ENCODE data around the gene E2F2.
"Not testable (repeated sequence)": the region's sequence is repeated elsewhere in the genome, so short reads cannot be mapped to it uniquely, and the experiment has no call there.

The E2F2 gene

DNA sequence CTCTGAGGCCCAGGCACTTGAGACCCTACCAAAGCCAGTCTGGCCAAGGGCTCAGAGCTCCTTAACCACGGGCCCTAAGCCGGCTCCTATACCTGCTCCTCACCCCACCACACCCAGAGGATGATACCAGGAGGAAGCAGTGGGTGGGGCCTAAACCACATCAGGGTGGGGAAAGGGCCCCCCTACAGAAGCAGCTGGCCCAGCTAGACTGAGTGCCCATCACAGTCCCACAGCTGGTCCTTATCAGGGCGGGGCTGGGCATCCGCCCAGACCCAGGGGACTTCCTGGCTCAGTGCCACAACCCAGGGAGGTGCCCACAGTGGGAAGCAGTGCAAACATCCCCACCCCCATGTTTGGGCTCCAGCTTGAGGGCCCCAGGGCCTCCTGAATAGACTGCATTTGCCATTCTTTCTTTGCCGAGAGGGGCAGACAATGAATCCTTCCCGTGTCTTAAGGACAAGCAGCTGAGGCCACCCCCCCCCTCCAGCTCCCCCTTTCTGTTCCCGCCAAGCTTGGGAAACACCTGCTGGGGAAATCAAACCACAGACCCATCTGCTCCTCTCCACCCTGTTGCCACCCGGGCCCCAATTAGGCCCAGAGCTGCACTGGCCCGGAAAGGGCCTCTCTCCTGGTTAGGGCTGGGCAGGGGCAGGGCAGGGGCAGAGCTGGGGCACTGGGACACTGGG lies 6.2 kb downstream of the E2F2 start:
- no peak for DNase-seq (ENCODE audit: low read depth in 2 of 2)

- DNase-seq (ENCODE audit: low read depth in 2 of 2) = no peak
Measured at GRCh38 chr1:23524163-23524562, 6.9 kb downstream of the E2F2 start.

DNA sequence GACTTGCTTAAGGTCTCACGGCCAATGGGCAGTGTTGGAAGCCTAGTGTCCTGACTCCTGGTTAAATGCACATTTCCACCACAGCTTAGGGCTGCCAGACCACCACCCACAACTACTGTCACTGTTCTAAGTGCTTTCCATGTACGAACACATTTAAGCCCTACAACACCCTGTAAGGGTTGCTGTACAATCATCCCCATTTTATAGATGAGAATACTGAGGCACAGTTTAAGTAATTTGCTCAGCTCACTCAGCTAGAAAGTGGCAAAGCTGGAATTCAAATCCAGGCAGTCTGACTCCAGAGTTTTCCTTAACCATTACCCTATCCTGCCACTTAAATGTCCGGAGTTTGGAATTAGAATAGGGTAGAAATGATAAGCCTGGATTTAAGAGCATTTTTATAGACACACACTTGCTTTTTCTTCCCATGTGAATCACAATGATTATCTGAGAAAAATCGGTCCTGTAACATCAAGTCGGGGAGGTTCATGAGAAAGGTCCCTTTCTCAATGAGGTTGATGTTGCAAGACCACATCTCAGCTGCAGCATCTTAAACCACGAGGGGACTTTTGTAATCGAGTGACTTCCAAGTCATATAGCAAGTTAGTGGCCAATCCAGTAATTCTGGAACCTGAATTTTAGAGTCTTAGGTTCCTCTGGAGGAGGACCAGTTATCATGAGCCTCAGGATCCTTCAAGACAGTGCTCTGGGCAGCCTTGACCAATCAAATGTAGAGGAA lies 8.6 kb downstream of the E2F2 start:
- DNase-seq (ENCODE audit: low read depth in 2 of 2) = no peak

DNA sequence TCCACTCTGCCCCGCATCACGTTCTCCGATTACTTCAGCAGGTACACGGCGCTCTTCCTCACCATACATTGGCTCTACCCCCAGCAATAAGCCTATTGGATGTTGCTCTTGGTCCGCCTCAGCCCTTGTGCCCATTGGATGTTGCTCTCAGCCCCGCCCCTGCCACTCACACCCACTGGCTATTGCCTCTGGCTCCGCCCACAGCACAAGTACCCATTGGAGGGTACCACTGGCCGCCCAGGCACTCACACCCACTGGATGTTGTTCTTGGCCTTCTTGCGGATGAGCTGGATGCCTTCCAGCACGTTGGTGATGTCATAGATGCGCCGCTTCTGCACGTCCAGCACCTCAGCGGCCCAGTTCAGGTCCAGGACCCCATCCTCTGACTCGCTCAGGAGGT lies 9.4 kb downstream of the E2F2 start:
- DNase-seq (ENCODE audit: low read depth in 2 of 2) = no peak

DNA sequence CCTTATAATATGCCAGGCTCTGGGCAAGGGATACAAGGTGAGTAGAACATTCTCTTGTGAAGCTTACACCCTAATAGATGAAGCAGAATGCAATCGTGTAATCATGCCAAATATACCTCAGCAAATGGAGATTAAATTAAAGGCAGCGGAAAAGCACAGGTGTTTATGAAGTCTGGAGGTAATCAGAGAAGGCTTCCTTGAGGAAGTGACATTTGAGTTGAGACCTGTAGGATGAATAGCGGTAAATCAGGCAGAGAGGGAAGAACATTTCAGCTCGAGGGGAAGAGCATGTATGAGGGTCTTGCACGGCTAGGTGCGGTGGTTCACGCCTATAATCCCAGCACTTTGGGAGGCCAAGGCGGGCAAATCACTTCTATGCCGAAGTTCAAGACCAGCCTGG lies 13.5 kb downstream of the E2F2 start:
- no peak for DNase-seq (ENCODE audit: low read depth in 2 of 2)

DNA sequence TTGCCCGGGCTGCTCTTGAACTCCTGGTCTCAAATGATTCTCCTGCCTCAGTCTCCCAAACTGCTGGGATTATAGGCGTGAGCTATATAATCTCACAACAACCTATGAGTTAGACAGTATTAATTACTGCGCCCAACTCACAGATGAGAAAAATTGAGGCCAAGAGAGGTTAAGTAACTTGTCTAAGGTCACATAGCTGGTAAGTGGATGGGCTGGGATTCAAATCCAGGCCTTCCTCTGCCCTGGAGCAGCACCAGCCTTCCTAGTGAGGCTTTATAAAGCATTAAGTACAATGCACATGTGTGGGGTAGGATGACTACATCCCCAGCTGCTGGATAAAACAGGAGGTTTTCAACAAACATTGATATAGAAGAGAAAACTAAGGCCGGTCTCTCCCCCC lies 15.1 kb downstream of the E2F2 start:
- DNase-seq (ENCODE audit: low read depth in 2 of 2) = no peak

GRCh38 chr1:23514111-23514679 lies 16.8 kb downstream of the E2F2 start:
- DNase-seq (ENCODE audit: low read depth in 2 of 2) = no peak

DNA sequence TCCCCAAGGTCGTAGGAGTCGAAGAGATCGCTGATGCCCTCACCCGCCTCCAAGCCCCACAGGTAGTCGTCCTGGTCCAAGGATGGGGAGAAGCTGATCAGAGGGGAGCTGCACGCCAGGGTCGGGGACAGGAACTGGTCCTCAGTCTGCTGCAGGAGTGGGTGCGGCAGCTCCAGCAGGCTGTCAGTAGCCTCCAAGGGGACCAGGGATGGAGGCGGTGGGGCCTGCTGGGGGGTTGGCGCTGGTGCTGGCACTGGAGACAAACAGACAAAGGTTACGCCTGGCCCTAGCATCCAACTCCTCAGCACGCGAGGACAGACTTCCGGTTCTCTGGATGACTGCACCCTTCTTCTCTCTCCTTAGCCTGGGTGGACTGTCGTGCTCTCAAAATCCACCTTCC lies 21.1 kb downstream of the E2F2 start:
- DNase-seq (ENCODE audit: low read depth in 2 of 2) = no peak

GRCh38 chr1:23506376-23507107 lies 24.5 kb downstream of the E2F2 start:
- DNase-seq (ENCODE audit: low read depth in 2 of 2) = no peak

DNA sequence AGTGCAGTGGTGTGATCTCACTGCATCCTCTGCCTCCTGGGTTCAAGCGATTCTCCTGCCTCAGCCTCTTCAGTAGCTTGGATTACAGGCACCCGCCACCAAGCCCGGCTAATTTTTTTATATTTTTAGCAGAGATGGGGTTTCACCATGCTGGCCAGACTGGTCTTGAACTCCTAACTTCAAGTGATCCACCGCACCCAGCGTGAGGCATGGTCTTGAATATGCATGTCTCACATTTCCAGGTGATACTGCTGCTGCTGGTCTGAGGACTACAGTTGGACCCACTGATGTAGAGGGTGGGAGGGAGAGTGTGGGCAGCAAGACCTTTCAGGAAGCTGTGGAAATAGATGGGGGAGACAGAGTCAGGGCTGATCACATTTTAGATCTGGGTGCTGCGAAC lies 25.2 kb downstream of the E2F2 start:
- no peak for DNase-seq (ENCODE audit: low read depth in 2 of 2)

- not testable (repeated sequence) for DNase-seq (ENCODE audit: low read depth in 2 of 2)
Measured at GRCh38 chr1:23504156-23504555, 26.9 kb downstream of the E2F2 start.

DNA sequence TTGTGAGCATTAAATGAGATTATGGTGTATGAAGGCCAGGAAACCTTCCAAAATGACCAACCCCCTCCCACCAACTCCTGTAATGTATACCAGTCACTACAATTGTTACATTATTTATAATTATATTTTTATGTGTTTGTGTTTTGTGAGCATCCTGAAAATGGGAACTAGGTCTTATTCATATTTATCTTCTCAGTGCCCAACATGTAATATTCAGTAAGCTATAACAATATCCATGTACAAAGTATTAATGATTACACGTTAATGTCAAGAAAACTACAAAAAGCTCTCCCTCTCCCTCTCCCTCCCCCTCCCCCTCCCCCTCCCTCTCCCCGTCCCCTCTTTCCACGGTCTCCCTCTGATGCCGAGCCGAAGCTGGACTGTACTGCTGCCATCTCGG lies 28.1 kb downstream of the E2F2 start:
- no peak for DNase-seq (ENCODE audit: low read depth in 2 of 2)

DNA sequence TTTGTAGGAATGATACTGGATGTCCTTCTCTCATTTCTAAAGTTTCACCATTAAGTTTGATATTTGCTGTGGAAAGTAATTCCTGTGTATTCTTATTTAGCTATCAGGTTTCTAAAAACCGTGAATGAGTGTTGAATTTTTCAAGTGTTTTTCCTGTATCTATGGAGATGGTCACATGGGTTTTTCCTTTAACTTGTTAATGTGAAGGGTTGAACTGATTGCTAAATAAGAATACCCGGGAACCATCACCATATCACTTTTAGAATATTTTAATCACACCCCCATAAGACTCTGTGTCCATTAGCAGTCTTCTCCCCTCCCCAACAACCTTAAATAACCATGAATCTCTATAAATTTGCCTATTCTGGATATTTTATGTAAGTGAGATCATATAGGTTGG lies 30.6 kb downstream of the E2F2 start:
- no peak for DNase-seq (ENCODE audit: low read depth in 2 of 2)

GRCh38 chr1:23497777-23498439 lies 33.1 kb downstream of the E2F2 start:
- DNase-seq (ENCODE audit: low read depth in 2 of 2) = no peak

- no peak for DNase-seq (ENCODE audit: low read depth in 2 of 2)
Measured at GRCh38 chr1:23496490-23497181, 34.4 kb downstream of the E2F2 start.

DNA sequence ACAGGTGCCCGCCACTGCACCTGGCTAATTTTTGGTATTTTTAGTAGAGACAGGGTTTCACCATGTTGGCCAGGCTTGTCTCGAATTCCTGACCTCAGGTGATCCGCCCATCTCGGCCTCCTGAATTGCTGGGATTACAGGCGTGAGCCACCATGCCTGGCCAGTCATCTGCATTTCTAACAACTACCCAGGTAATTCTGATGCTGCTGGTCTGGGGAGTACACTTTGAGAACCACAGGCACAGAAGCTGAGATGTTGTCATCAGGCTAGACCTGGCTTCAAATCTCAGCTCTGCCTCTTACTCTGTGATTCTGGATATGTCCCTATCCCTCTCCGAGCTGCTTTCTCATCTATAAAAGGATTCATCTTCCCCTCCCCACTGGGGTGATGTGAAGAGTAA lies 36.2 kb downstream of the E2F2 start:
- not testable (repeated sequence) for DNase-seq (ENCODE audit: low read depth in 2 of 2)

GRCh38 chr1:23492776-23493175 lies 38.3 kb downstream of the E2F2 start:
- DNase-seq (ENCODE audit: low read depth in 2 of 2) = not testable (repeated sequence)

DNA sequence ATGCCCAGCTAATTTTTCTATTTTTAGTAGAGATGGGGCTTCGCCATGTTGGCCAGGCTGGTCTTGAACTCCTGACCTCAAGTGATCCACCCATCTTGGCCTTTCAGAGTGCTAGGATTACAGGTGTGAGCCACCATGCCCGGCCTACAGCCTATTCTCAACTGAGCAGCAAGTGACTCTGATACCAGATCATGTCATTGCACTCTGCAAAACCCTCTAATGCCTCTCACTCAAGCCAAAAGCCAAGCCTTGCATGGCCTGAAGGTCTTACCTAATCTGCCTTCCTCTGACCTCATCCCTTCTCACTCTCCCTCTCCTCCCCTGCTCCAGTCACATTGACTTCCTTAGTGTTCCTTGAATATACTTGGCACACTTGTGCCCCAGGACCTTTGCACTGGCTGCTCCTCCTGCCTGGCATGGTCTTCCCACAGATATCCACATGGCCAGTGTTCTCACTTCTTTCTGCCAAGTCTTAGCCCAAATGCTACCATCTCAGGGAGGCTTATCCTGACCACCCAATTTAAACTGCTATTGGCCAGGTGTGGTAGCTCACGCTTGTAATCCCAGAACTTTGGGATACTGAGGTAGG lies 38.8 kb downstream of the E2F2 start:
- DNase-seq (ENCODE audit: low read depth in 2 of 2) = no peak

DNA sequence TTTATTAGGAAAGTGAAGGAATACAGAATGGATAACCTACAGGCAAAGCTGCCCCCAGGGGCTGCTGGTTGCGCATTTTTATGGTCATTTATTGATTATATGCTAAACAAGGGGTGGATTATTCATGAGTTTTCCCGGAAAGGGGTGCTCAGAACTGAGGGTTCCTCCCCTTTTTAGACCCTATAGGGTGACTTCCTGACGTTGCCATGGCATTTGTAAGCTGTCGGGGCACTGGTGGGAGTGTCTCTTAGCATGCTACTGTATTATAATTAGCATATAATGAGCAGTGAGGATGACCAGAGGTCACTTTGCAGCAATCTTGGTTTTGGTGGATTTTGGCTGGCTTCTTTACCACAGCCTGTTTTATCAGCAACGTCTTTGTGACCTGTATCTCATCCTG lies 41.2 kb downstream of the E2F2 start:
- no peak for DNase-seq (ENCODE audit: low read depth in 2 of 2)

GRCh38 chr1:23485002-23485332 lies 46.1 kb downstream of the E2F2 start:
- no peak for DNase-seq (ENCODE audit: low read depth in 2 of 2)

Measured in stimulated activated CD4-positive, alpha-beta T cell treated with anti-CD3 and anti-CD28 coated beads, Interleukin-1b, Interleukin-23, amount 100 ng/mL, for 4 hours (primary cell).